ENCODE data around the gene ZBP1. TPM values are rescaled to one million over a fixed set of nuclear protein-coding genes. Genes with fewer than 3 reads are reported as not detected.

The ZBP1 gene
- total RNA-seq, 4 donors from 2014 or later, result 0.19 TPM; not detected in 3

DNA sequence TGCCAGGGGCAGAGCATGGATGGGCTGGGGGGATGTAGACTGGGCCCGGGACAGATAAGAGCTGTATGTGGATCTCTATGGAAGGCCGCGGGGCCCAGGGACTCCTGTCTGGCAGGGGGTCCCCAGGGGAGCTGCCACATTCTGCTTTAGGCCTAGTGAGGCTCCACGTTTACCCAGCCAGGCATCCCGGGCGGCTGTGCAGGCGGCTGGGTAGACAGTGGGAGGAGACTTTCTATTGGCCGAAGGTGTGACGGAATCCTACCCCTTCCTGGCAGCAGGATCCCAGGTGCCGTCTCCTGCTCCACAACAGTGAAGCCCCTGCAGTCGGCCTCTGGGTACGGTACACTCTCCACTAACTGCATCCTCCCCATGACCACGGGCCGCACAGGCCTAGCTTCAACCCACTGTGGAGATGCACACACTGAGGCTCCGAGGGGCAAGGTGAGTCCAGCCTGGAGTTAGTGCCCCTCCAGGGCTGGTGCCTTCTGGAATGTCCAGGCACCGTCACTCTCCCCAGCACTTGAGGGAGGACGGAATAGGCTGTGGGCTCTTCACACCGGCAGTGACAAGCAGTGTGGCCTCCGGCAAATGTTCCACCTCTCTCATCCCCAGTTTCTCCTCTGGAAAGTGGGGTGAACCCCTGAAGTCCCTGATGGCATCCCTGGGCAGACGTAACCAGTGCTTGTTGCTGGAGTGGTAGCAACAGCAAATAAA is 36.8 kb upstream of the ZBP1 start:
- intact Hi-C loops (cut with DNase I; ENCODE audit: low total_unique reads), result loop anchor here (10.0 kb wide), 1 partner anchor 448 kb away; no protein-coding TSS in a partner anchor

DNA sequence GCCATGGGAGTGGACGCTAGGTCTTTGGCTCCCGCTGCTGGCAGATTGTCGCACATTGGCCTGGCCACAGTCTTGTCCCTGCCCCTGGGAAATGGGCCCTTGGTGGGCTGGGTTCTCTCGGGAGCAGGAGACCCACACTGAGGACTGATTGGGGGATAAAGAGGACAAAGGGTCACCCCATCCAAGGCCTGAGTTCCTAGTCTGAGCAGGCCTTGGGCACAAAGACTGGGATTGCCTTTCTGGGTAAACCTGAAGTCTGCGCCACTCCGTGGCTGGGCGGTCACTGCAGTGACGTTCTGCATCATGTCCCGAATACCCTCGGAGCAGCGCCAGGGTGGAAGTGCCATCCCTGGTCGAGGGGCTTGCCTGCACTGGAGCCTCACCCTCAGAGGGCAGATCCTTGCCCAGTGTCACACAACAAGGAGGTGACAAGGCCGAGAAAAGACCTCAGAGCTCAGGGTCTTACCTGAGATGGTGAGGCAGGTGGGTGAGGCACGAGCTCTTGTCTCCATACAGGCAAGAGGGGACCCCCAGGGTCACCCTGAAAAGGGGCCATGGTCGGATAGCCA is 36.1 kb upstream of the ZBP1 start:
- 87 to 90% methylated on average over 15 of the region's 15 CpGs for WGBS, 2 donors
- no peak overlapping the region for H3K4me3 ChIP-seq (ENCODE audit: low read depth, poor library complexity, severe bottlenecking)
- TF ChIP-seq, protein P1, sequence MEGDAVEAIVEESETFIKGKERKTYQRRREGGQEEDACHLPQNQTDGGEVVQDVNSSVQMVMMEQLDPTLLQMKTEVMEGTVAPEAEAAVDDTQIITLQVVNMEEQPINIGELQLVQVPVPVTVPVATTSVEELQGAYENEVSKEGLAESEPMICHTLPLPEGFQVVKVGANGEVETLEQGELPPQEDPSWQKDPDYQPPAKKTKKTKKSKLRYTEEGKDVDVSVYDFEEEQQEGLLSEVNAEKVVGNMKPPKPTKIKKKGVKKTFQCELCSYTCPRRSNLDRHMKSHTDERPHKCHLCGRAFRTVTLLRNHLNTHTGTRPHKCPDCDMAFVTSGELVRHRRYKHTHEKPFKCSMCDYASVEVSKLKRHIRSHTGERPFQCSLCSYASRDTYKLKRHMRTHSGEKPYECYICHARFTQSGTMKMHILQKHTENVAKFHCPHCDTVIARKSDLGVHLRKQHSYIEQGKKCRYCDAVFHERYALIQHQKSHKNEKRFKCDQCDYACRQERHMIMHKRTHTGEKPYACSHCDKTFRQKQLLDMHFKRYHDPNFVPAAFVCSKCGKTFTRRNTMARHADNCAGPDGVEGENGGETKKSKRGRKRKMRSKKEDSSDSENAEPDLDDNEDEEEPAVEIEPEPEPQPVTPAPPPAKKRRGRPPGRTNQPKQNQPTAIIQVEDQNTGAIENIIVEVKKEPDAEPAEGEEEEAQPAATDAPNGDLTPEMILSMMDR (IDR thresholded peaks at IDR 0.05), result no peak
- TF ChIP-seq POLR2A (IDR thresholded peaks at IDR 0.05), result no peak
- intact Hi-C loops (cut with DNase I; ENCODE audit: low total_unique reads), result loop anchor here (10.0 kb wide), 1 partner anchor 448 kb away; no protein-coding TSS in a partner anchor
- DNase-seq (ENCODE audit: low spot score in 2 of 2), result peak in 1 of 2 donors; percentile 79

More for the DNA sequence above, 36.8 kb upstream of the ZBP1 start:
- WGBS, 2 donors, result 83 to 85% methylated on average over 20 of the region's 20 CpGs
- TF ChIP-seq, protein P1 (IDR thresholded peaks at IDR 0.05), result no peak
- TF ChIP-seq POLR2A (IDR thresholded peaks at IDR 0.05), result no peak
- no peak overlapping the region for H3K4me3 ChIP-seq (ENCODE audit: low read depth, poor library complexity, severe bottlenecking)
- DNase-seq (ENCODE audit: low spot score in 2 of 2), result peak; percentile 14 to 87

DNA sequence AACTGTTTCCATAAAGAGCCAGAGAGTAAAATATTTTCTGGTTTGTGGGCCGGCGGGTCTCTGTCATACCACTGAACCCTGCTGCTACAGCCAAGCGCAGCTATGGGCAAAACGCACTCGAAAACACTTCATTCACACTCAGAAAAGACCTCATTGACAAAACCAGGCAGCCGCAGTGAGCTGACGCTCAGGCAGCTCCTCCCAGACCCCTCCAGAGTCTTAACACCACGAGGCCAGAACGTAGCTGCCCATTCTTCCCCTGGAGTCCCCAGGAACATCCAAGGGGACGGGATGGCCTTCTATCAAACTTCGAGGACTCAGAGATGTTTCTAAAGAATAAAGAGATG is 35.6 kb upstream of the ZBP1 start:
- 92% methylated on average over 11 of the region's 11 CpGs for whole genome bisulfite sequencing, 2 donors
- no peak overlapping the region for H3K4me3 ChIP-seq (ENCODE audit: low read depth, poor library complexity, severe bottlenecking)
- no peak for TF ChIP-seq POLR2A (IDR thresholded peaks at IDR 0.05)
- TF ChIP-seq, protein P1 (IDR thresholded peaks at IDR 0.05), result no peak
- no peak for DNase-seq (ENCODE audit: low spot score in 2 of 2)
- intact Hi-C loops (cut with DNase I; ENCODE audit: low total_unique reads), result loop anchor here (10.0 kb wide), 1 partner anchor 449 kb away; no protein-coding TSS in a partner anchor

DNA sequence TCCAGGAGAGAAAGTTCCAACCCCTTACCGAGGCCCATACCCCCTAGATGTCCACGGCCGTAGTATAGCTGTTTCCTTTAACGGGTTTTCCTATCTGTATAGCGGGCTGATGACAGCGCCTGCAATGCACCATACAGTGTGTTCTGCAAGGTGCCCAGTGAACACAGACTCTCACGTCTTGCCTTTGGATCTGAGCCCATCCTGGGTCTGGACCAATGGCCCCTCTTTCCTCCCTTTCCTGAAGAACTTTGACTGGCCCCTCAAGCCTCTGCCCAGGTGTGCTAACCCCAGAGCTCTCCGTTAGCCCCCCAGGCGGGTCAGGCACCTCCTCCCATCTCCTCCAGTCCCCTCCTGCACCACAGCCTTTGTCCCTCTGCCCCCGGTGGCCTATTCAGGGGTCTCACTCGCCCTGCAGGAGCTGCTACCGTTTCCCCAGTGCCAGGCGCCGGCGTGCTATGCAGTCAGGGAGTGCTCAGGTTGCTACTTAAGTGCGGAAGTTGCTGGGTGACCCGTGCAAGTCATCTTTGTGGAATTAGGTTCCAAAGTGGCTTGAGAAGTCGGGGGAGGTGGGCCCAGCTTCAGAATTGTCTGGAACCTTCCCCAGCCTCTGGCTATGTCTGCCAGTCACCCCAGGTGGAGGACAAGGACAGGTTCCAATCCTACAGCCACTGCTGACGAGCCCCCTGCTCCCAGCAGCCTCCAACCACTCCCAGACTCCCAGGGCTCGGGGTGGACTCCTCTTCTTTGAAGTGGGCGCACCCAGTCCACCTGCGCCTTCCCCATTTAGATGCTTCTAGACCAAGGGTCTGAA is 35.0 kb upstream of the ZBP1 start:
- no peak for TF ChIP-seq POLR2A (IDR thresholded peaks at IDR 0.05)
- TF ChIP-seq, protein P1 (IDR thresholded peaks at IDR 0.05), result no peak
- H3K4me3 ChIP-seq (ENCODE audit: low read depth, poor library complexity, severe bottlenecking), result no peak overlapping the region
- intact Hi-C loops (cut with DNase I; ENCODE audit: low total_unique reads), result loop anchor here (1.0 to 10.0 kb wide), 2 partner anchors 450 to 524 kb away; no protein-coding TSS in a partner anchor
- peak; percentile 18 to 85 for DNase-seq (ENCODE audit: low spot score in 2 of 2)
- WGBS, 2 donors, result 90% methylated on average over 22 of the region's 22 CpGs

DNA sequence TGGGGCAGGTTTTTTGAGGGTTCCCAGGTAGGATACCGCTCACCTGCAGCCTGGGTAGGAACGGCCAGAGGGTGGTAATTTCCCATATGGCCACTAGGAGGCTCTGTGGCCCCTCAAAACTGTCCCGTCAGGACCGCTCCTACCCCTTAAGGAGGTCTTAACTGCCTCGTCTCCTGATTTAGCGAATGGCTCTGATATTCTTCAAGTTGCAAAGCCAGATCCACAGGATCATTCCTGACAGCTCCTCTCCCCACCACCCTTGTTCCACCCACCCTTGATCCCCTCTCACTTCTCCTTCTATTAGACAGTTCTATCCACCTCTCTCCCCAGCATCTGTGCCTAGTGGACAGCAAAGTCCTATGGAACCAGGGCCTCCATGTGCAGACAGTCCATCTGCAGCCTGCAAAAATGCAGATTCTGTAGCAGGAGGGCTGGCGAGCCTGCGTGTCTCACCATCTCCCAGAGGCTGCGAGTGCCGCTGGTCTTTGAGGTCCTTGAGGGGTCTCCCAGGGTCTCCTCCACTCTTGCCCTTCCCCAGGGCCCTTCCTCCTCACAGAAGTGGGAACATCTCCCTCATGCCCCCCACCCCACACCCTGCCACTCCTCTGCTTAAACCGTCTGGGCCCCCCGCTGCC is 34.3 kb upstream of the ZBP1 start:
- intact Hi-C loops (cut with DNase I; ENCODE audit: low total_unique reads), result loop anchor here (1.0 to 10.0 kb wide), 2 partner anchors 450 to 525 kb away; no protein-coding TSS in a partner anchor
- TF ChIP-seq, protein P1 (IDR thresholded peaks at IDR 0.05), result peak in 1 of 3 donors; percentile 59
- no peak for TF ChIP-seq POLR2A (IDR thresholded peaks at IDR 0.05)
- DNase-seq (ENCODE audit: low spot score in 2 of 2), result peak; percentile 36 to 90
- 46 to 48% methylated on average over 12 of the region's 12 CpGs for WGBS, 2 donors
- H3K4me3 ChIP-seq (ENCODE audit: low read depth, poor library complexity, severe bottlenecking), result no peak overlapping the region
